Ishikawa (cell line): ENCODE measurements around the gene DUSP15.

Source experiments
- CEBPB ChIP-seq: IDR thresholded peaks from 2 replicates; pipeline ENCODE4 v1.6.1; 2012
- CREB1 ChIP-seq: IDR thresholded peaks from 2 replicates; pipeline ENCODE4 v1.6.1; 2012; ENCODE audit warnings: low read depth
- EGR1 ChIP-seq: IDR thresholded peaks from 2 replicates; pipeline ENCODE4 v1.6.1; 2012
- EP300 ChIP-seq: IDR thresholded peaks from 2 replicates; pipeline ENCODE4 v1.6.1; 2012; ENCODE audit warnings: borderline replicate concordance
- FOXM1 ChIP-seq: IDR thresholded peaks from 2 replicates; pipeline ENCODE4 v1.6.1; 2012; ENCODE audit warnings: low read depth, borderline replicate concordance
- NFIC ChIP-seq: IDR thresholded peaks from 2 replicates; pipeline ENCODE4 v1.6.1; 2012
- RAD21 ChIP-seq: IDR thresholded peaks from 2 replicates; pipeline ENCODE4 v1.6.1; 2012; ENCODE audit warnings: low read depth
- TAF1 ChIP-seq: IDR thresholded peaks from 2 replicates; pipeline ENCODE4 v1.6.1; 2012; ENCODE audit warnings: low read depth, mild to moderate bottlenecking
- TCF12 ChIP-seq: IDR thresholded peaks from 2 replicates; pipeline ENCODE4 v1.6.1; 2012; ENCODE audit warnings: low read depth
- TEAD4 ChIP-seq: IDR thresholded peaks from 2 replicates; pipeline ENCODE4 v1.6.1; 2012
- USF1 ChIP-seq: IDR thresholded peaks from 2 replicates; pipeline ENCODE4 v1.6.1; 2012
- YY1 ChIP-seq: IDR thresholded peaks from 2 replicates; pipeline ENCODE4 v1.6.1; 2012; ENCODE audit warnings: low read depth
- ZBTB7A ChIP-seq: IDR thresholded peaks from 2 replicates; pipeline ENCODE4 v1.6.1; 2012; ENCODE audit warnings: low read depth
- TF ChIP-seq, protein P1 (sequence below): IDR thresholded peaks from 2 replicates; pipeline ENCODE4 v1.6.1; 2012
- TF ChIP-seq, protein P2 (sequence below): IDR thresholded peaks from 2 replicates; pipeline ENCODE4 v1.6.1; 2012; ENCODE audit warnings: low read depth, mild to moderate bottlenecking

The DUSP15 gene

DNA sequence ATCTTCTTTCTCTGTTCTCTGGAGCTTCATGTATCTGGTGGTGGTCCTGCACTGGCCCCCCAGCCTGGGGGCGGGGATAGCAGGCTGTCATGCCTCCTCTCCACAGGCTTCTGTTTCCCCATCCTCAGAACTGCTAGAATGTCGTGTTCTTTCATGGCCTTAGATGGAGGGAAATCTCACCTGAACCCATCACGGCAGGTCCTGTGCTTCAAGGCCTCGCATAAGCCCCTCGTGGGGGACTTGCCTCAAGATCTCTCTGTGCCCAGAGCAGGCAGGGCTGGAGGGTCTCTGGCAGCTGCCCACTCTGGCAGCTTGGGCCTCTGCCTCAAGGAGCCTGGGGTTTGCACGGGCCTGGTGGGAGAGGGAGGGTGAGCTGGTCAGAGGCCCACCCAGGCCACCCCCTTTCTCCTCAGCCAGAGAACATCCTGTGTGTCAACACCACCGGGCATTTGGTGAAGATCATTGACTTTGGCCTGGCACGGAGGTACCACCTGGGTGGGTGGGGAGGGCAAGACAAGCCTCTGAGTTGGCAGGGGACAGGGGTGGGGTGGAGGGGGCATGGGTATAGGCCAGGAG lies 39.8 kb downstream of the DUSP15 start:
- TF ChIP-seq TEAD4 = no peak
- TF ChIP-seq FOXM1 = no peak
- no peak for TF ChIP-seq YY1
- TF ChIP-seq USF1 = no peak

DNA sequence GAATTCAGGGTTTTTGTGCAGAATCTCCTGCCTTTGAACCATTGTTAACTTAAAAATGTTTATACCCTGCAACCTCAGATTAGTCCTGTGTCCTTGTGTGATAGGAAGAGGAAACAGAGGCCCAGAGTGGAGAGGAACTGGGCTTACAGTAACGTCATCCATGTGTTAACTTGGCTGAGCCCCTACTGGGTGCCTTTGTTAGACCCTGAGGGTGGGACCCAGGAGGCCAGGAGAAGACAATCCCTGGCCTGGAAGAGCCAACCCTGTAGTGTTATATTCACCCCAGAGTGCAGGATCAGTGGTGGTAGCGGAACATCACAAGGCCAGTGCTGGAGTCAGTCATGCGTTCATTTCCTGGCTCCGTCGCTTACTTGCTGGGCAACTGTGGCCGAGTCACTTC lies 40.6 kb downstream of the DUSP15 start:
- no peak for TF ChIP-seq NFIC
- no peak for TF ChIP-seq RAD21
- TF ChIP-seq FOXM1 = no peak
- TF ChIP-seq TCF12 = no peak
- TF ChIP-seq TAF1 = no peak
- no peak for TF ChIP-seq CREB1
- TF ChIP-seq EP300 = no peak
- no peak for TF ChIP-seq USF1
- TF ChIP-seq, protein P1, sequence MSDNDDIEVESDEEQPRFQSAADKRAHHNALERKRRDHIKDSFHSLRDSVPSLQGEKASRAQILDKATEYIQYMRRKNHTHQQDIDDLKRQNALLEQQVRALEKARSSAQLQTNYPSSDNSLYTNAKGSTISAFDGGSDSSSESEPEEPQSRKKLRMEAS = no peak
- TF ChIP-seq, protein P2, sequence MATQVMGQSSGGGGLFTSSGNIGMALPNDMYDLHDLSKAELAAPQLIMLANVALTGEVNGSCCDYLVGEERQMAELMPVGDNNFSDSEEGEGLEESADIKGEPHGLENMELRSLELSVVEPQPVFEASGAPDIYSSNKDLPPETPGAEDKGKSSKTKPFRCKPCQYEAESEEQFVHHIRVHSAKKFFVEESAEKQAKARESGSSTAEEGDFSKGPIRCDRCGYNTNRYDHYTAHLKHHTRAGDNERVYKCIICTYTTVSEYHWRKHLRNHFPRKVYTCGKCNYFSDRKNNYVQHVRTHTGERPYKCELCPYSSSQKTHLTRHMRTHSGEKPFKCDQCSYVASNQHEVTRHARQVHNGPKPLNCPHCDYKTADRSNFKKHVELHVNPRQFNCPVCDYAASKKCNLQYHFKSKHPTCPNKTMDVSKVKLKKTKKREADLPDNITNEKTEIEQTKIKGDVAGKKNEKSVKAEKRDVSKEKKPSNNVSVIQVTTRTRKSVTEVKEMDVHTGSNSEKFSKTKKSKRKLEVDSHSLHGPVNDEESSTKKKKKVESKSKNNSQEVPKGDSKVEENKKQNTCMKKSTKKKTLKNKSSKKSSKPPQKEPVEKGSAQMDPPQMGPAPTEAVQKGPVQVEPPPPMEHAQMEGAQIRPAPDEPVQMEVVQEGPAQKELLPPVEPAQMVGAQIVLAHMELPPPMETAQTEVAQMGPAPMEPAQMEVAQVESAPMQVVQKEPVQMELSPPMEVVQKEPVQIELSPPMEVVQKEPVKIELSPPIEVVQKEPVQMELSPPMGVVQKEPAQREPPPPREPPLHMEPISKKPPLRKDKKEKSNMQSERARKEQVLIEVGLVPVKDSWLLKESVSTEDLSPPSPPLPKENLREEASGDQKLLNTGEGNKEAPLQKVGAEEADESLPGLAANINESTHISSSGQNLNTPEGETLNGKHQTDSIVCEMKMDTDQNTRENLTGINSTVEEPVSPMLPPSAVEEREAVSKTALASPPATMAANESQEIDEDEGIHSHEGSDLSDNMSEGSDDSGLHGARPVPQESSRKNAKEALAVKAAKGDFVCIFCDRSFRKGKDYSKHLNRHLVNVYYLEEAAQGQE = no peak
- no peak for TF ChIP-seq ZBTB7A
- no peak for TF ChIP-seq EGR1
- no peak for TF ChIP-seq CEBPB
- TF ChIP-seq TEAD4 = no peak
- no peak for TF ChIP-seq YY1

DNA sequence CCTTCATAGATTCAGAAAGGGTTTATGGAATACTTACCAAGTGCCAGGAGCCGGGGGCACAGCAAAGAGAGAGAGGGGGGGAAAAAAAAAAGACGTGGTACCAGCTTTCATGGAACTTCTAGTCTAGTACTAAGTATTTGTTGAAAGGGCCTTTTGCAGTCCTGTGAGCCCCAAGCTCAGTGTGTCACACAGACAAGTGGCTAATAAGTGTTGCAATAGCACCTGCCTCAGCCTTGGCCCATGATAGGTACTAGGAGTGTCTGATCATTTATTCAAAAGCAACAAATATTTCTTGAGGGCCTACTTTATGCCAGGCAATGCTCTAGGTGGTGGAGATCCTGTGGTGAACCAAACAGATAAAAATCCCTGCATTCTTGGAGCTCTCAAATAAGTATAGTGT lies 43.3 kb downstream of the DUSP15 start:
- TF ChIP-seq, protein P1 = no peak
- TF ChIP-seq TCF12 = no peak
- TF ChIP-seq USF1 = no peak
- TF ChIP-seq CREB1 = no peak

GRCh38 chr20:31826074-31826473 lies 44.3 kb downstream of the DUSP15 start:
- no peak for TF ChIP-seq TCF12
- TF ChIP-seq TEAD4 = no peak
- TF ChIP-seq CREB1 = no peak
- TF ChIP-seq USF1 = no peak
- TF ChIP-seq NFIC = no peak
- TF ChIP-seq FOXM1 = no peak
- TF ChIP-seq RAD21 = no peak
- TF ChIP-seq EP300 = no peak
- TF ChIP-seq EGR1 = no peak
- no peak for TF ChIP-seq TAF1
- TF ChIP-seq, protein P2 = no peak
- no peak for TF ChIP-seq YY1
- TF ChIP-seq ZBTB7A = no peak
- TF ChIP-seq, protein P1 = no peak
- TF ChIP-seq CEBPB = no peak

DNA sequence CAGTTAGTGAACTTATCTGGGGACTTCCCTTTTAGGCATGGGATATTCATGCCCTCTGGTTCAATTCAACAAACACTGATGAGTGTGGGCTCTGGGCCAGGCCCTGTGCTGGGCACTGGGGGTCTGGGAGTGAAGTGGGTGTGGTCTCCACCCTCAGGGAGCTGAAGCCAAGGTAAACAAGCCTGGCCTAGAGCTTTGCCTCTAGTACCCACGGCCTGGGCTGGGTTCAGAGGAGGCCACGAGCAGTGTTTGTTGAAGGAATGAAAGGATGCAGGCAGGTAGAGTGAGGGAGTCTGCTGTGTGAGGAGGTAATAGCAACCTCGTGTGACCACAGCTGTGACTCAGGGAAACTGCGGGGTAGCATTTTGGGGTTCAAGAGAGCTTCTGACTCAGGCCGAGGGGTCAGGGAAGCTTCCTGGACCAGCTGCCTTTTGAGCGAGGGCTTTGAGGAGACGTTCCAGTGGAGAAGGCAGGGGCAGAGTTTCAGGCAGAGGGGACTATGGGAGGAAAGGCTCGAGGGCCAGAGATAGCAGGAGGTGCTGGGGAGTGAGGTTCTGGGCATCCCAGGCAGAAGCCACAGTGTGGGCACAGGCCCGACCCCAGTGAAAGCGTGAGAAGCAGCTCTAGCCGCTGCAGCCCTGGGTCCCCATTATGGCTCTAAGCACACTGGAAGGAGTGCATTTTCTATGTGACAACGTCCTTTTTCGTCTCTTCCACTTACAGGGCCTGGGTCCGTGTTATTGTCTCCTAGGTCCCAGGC lies 45.6 kb downstream of the DUSP15 start:
- TF ChIP-seq YY1 = no peak
- TF ChIP-seq ZBTB7A = no peak
- no peak for TF ChIP-seq RAD21
- TF ChIP-seq CEBPB = no peak
- no peak for TF ChIP-seq NFIC
- no peak for TF ChIP-seq FOXM1
- TF ChIP-seq, protein P2 = no peak
- no peak for TF ChIP-seq TAF1
- no peak for TF ChIP-seq EGR1
- no peak for TF ChIP-seq TEAD4
- TF ChIP-seq EP300 = no peak
